NB4 (cell line): ENCODE measurements around the gene WDR20.

ENCODE experiments used
- CTCF ChIP-seq: IDR thresholded peaks from one replicate; pipeline ENCODE4 v1.5.1; 2012; ENCODE audit warnings: low read depth, low read length
- MAX ChIP-seq: IDR thresholded peaks from 2 replicates; pipeline ENCODE4 v1.6.1; 2011; ENCODE audit warnings: low read depth, low read length
- MYC ChIP-seq: IDR thresholded peaks from 2 replicates; pipeline ENCODE4 v1.6.1; 2011; ENCODE audit warnings: low read depth, low read length

GRCh38 chr14:102207831-102208365, 68.2 kb downstream of the WDR20 start:
- TF ChIP-seq CTCF (no peak), MAX (no peak), MYC (no peak)
